Measurements from ENCODE around the gene VPS9D1.

VPS9D1 gene

DNA sequence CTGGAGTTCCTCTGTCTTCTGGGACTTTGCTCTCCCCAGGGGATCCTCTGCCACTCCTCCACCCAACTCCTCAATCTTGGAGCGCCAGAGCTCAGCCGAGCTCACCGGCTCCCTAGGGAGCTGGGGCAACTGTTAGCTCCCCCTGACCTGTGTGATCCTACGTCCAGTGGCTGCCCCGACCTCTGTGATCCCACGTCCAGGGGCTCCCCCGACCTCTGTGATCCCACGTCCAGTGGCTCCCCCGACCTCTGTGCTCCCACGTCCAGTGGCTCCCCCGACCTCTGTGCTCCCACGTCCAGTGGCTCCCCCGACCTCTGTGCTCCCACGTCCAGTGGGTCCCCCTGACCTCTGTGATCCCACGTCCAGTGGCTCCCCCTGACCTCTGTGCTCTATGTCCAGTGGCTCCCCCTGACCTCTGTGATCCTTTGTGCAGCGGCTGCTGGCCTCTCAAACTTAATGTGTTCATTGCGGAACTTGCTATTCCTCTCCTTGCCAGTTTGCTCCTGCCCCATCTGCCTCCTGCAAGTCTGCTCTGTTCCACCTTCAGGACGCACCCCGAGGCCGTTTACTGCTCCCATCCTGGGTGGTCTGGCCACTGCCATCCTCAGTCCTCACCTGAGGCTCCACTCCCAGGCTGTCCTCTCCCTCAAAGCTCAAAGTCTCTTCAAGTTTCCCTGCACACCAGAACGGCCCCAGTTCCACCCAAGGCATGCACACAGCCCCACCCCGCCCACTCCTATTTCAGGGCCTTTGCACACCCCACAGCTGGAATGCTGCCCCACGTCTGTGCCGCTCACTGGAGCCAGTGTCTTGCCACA is 2.8 kb downstream of the VPS9D1 start:
- H3K9me3 ChIP-seq (ENCODE audit: control insufficient read depth, insufficient read depth, low read depth, low read length) = no peaks in the 10 kb centered on the region
- H3K27ac ChIP-seq (ENCODE audit: low read depth, low read length) = no peak overlapping the region
- peaks cover 8% of the 10 kb centered on the region for H3K4me1 ChIP-seq (ENCODE audit: control insufficient read depth, insufficient read depth, low read length)
- peaks cover 27% of the 10 kb centered on the region for H3K27me3 ChIP-seq (ENCODE audit: control insufficient read depth, insufficient read depth, low read length)
- peaks cover 8% of the 10 kb centered on the region; the same call in 1 of the 2 replicates for H3K36me3 ChIP-seq (ENCODE audit: control insufficient read depth, insufficient read depth, low read length)
- H3K4me3 ChIP-seq (ENCODE audit: low read depth, low read length) = no peak overlapping the region
- H3K9ac ChIP-seq (ENCODE audit: low read length) = no peak overlapping the region

- Histone ChIP-seq H3K9me3 (ENCODE audit: control insufficient read depth, insufficient read depth, low read depth, low read length) (no peaks in the 10 kb centered on the region), H3K27ac (ENCODE audit: low read depth, low read length) (no peak overlapping the region), H3K9ac (ENCODE audit: low read length) (no peak overlapping the region), H3K4me1 (ENCODE audit: control insufficient read depth, insufficient read depth, low read length) (0 out of 2 replicates have a peak, but pooled peaks cover 3% of the 10 kb centered on the region), H3K4me3 (ENCODE audit: low read depth, low read length) (no peak overlapping the region), H3K27me3 (ENCODE audit: control insufficient read depth, insufficient read depth, low read length) (peaks cover 19% of the 10 kb centered on the region), H3K36me3 (ENCODE audit: control insufficient read depth, insufficient read depth, low read length) (peaks cover 8% of the 10 kb centered on the region; the same call in 1 of the 2 replicates)
Measured at GRCh38 chr16:89716916-89717687, 3.6 kb downstream of the VPS9D1 start.

DNA sequence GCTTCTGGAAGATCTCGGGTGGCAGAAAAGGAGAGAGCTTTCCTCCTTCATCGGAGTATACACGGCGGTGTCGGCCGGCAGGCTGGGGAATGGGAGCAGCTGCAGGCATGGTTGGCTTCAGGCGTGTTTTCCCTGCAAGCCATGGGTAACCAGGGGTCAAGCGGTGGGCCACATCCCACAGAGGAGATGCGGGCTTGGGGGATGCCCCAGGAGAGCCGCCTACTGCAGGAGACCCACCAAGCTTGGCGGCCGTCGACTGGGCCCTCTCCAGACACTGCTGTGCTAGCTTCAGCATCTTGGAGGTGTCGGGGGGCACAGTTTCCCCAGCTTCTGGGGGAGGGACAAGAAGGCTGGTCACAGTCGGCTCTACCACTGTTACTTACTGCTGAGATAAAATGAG is 4.2 kb downstream of the VPS9D1 start:
- Histone ChIP-seq H3K36me3 (ENCODE audit: control insufficient read depth, insufficient read depth, low read length) (peaks cover 8% of the 10 kb centered on the region; the same call in 1 of the 2 replicates), H3K9ac (ENCODE audit: low read length) (no peak overlapping the region), H3K27me3 (ENCODE audit: control insufficient read depth, insufficient read depth, low read length) (peaks cover 16% of the 10 kb centered on the region), H3K27ac (ENCODE audit: low read depth, low read length) (no peak overlapping the region), H3K4me3 (ENCODE audit: low read depth, low read length) (no peak overlapping the region), H3K4me1 (ENCODE audit: control insufficient read depth, insufficient read depth, low read length) (0 out of 2 replicates have a peak, but pooled peaks cover 3% of the 10 kb centered on the region), H3K9me3 (ENCODE audit: control insufficient read depth, insufficient read depth, low read depth, low read length) (no peaks in the 10 kb centered on the region)

DNA sequence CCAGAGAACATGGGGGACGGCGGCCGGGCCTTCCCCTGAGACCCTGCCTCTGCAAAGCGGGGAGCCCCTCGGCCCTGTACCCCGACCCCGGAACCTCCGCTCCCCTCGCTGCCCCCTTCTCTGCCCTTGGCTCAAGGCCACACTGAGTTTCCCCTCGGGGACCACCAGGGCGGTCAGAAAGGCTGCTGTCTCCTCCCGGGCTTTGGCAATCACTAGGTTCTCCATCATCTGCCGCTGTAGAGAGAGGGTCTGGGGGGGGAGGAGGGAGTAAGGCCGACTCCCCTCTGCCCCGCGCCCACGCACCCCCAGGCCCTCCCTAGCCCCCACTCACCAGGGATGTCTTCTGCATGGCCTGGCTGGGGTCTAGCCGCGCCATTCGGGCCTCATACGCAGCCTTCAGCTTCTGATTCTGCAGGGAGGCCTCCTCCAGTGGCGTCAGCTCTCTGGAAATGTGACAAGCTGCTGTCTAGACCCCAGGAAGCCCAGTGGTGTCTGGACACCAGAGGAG is 8.4 kb downstream of the VPS9D1 start:
- H3K27ac ChIP-seq (ENCODE audit: low read depth, low read length) = no peak overlapping the region
- H3K9ac ChIP-seq (ENCODE audit: low read length) = peak overlapping the region; percentile 80

DNA sequence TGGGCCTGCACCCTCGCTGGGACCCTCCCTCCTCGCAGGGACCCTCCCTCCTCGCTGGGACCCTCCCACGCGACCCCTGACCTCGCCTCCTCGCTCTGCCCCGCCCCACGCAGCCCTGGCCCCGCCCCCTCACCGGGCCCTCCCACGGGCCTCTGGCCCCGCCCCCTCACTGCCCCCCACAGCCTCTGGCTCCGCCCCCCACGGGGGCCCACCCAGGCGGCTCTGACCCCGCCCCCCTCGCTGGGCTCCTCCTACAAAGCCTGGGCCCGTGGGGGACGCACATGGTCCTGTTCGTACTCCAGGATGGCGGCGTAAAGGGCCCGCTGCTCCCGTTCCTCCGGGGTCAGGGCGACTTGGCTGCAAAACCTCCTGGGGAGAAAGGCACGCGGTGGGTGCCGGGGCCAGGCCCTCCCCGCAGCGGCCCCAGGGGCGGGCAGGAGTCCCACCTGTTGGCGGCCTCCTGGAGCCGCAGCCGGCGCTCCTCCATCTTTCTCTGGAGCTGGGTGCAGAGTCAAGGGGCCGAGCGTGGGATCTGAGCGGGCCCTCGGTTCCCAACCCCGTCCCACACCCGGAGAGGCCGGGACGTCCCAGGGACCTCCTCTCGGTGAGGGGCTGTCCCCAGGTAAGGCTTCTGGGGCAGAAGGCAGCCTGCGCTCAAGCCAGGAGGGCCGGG is 9.0 kb downstream of the VPS9D1 start:
- peaks cover 5% of the 10 kb centered on the region; the same call in 1 of the 2 replicates for H3K36me3 ChIP-seq (ENCODE audit: control insufficient read depth, insufficient read depth, low read length)
- no peak overlapping the region for H3K27ac ChIP-seq (ENCODE audit: low read depth, low read length)
- peaks cover 23% of the 10 kb centered on the region for H3K4me1 ChIP-seq (ENCODE audit: control insufficient read depth, insufficient read depth, low read length)
- H3K9ac ChIP-seq (ENCODE audit: low read length) = peak overlapping the region; percentile 80
- peaks cover 4% of the 10 kb centered on the region for H3K27me3 ChIP-seq (ENCODE audit: control insufficient read depth, insufficient read depth, low read length)
- H3K9me3 ChIP-seq (ENCODE audit: control insufficient read depth, insufficient read depth, low read depth, low read length) = no peaks in the 10 kb centered on the region
- H3K4me3 ChIP-seq (ENCODE audit: low read depth, low read length) = peak overlapping the region; percentile 91

More for the DNA sequence above, 8.4 kb downstream of the VPS9D1 start:
- Histone ChIP-seq H3K4me3 (ENCODE audit: low read depth, low read length) (peak overlapping the region; percentile 91), H3K4me1 (ENCODE audit: control insufficient read depth, insufficient read depth, low read length) (peaks cover 23% of the 10 kb centered on the region), H3K27me3 (ENCODE audit: control insufficient read depth, insufficient read depth, low read length) (peaks cover 4% of the 10 kb centered on the region), H3K36me3 (ENCODE audit: control insufficient read depth, insufficient read depth, low read length) (peaks cover 8% of the 10 kb centered on the region; the same call in 1 of the 2 replicates), H3K9me3 (ENCODE audit: control insufficient read depth, insufficient read depth, low read depth, low read length) (no peaks in the 10 kb centered on the region)

DNA sequence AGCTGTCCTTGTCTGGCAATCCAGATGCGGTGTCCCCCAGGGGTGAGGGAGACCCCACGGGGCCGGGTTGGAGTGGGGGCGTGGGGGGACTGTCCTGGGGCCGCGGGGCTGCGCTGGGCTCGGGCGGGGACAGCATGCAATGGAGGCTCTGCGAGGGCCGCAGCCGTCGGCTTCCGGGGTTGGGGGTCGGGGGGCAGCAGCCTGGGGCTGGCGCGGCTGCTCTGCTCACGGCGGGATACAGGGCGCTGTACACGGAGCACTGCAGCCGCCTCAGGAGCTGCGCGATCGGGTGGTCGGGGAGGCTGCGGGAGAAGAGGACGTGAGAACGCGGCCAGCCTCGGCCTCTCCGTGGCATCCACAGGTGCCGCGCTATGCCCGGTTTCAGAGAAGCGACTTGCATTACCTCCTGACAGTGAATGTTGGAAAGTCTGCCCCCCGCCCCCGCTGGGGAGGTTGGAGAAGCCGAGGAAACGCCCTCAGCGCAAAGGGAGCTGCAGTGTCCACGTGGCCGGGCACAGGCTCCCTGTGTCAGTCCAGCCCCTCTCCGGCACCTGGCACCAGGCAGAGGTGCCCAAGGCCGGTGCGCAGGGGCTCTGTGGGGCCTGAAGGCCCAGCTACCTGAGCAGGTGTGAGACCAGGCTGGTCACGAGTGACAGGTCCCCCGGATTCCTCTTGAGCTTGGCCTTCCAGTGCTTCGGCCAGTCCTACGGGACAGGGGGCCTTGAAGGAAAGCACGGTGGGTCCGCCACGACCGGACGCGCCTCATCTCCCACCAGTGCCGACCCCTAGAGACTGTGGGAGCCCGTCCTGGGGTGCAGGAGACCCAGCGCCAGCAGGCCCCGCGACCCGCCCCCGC is 9.8 kb downstream of the VPS9D1 start:
- H3K27me3 ChIP-seq (ENCODE audit: control insufficient read depth, insufficient read depth, low read length) = peaks cover 4% of the 10 kb centered on the region
- H3K4me1 ChIP-seq (ENCODE audit: control insufficient read depth, insufficient read depth, low read length) = peaks cover 23% of the 10 kb centered on the region
- no peak overlapping the region for H3K4me3 ChIP-seq (ENCODE audit: low read depth, low read length)
- H3K27ac ChIP-seq (ENCODE audit: low read depth, low read length) = no peak overlapping the region
- H3K9ac ChIP-seq (ENCODE audit: low read length) = no peak overlapping the region
- H3K9me3 ChIP-seq (ENCODE audit: control insufficient read depth, insufficient read depth, low read depth, low read length) = no peaks in the 10 kb centered on the region
- peaks cover 5% of the 10 kb centered on the region; the same call in 1 of the 2 replicates for H3K36me3 ChIP-seq (ENCODE audit: control insufficient read depth, insufficient read depth, low read length)

DNA sequence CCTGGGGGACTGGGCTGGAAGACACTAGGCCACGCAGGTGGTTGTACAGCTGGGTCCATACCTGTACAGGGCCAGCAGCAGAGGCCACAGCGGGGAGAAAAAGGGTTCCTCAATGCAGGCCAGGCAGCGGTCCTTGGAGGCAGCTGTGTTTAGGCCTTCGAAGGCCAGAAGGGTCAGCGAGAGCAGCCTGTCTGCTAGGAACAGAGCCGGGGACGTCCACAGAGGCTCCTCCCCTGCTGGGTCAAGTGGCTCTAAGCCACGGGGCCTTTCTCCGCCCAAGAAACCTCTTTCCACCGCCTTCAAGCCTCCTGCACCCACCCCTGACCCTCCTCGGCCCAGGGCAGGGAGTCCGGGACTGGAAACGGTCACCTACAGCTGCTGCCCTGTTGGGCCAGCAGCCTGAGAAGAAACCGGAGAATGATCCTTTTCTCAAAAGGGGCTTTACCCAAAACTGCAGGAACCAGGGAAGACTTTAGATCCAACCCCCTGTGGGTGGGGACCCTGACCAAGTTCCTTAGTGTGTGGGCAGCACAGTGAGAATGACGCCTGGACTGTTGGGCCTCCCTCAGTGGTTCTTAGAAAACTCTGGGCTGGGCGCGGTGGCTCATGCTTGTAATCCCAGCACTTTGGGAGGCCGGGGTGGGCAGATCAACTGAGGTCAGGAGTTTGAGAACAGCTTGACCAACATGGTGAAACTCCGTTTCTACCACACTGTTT is 10.8 kb downstream of the VPS9D1 start:
- H3K4me3 ChIP-seq (ENCODE audit: low read depth, low read length) = no peak overlapping the region
- no peak overlapping the region; the same call in 1 of the 2 replicates for H3K27ac ChIP-seq (ENCODE audit: low read depth, low read length)
- H3K36me3 ChIP-seq (ENCODE audit: control insufficient read depth, insufficient read depth, low read length) = peaks cover 5% of the 10 kb centered on the region; the same call in 1 of the 2 replicates
- no peaks in the 10 kb centered on the region for H3K9me3 ChIP-seq (ENCODE audit: control insufficient read depth, insufficient read depth, low read depth, low read length)
- H3K9ac ChIP-seq (ENCODE audit: low read length) = peak overlapping the region; percentile 67
- H3K27me3 ChIP-seq (ENCODE audit: control insufficient read depth, insufficient read depth, low read length) = peaks cover 7% of the 10 kb centered on the region
- H3K4me1 ChIP-seq (ENCODE audit: control insufficient read depth, insufficient read depth, low read length) = peaks cover 23% of the 10 kb centered on the region

DNA sequence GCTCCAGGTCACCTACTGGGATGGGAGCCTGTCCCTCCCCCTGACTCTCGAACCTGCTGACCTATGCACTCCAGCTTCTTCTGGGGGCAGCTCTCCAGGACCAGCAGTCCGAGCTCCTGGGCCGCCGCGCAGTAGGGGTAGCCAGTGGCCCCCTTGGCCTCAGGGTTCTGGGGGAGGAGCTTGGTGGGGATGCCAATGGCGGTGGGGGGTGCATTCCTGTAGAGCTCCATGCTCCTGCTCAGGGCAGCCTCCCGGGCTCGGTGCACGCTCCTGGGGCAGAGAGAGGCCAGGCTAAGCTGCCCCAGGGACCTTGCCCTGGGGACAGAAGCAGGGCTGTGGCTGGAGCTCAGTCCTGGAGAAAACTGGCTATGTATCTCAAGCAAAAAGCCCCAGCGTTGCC is 11.5 kb downstream of the VPS9D1 start:
- H3K27ac ChIP-seq (ENCODE audit: low read depth, low read length) = no peak overlapping the region; the same call in 1 of the 2 replicates
- H3K9me3 ChIP-seq (ENCODE audit: control insufficient read depth, insufficient read depth, low read depth, low read length) = no peaks in the 10 kb centered on the region
- H3K27me3 ChIP-seq (ENCODE audit: control insufficient read depth, insufficient read depth, low read length) = peaks cover 11% of the 10 kb centered on the region
- peaks cover 23% of the 10 kb centered on the region for H3K4me1 ChIP-seq (ENCODE audit: control insufficient read depth, insufficient read depth, low read length)
- H3K4me3 ChIP-seq (ENCODE audit: low read depth, low read length) = no peak overlapping the region
- H3K9ac ChIP-seq (ENCODE audit: low read length) = peak overlapping the region; percentile 67
- H3K36me3 ChIP-seq (ENCODE audit: control insufficient read depth, insufficient read depth, low read length) = peaks cover under 1% of the 10 kb centered on the region; the same call in 1 of the 2 replicates

GRCh38 chr16:89708481-89708931 is 12.2 kb downstream of the VPS9D1 start:
- peaks cover 12% of the 10 kb centered on the region for H3K27me3 ChIP-seq (ENCODE audit: control insufficient read depth, insufficient read depth, low read length)
- no peak overlapping the region for H3K9ac ChIP-seq (ENCODE audit: low read length)
- H3K4me1 ChIP-seq (ENCODE audit: control insufficient read depth, insufficient read depth, low read length) = peaks cover 23% of the 10 kb centered on the region
- H3K36me3 ChIP-seq (ENCODE audit: control insufficient read depth, insufficient read depth, low read length) = no peaks in the 10 kb centered on the region
- no peaks in the 10 kb centered on the region for H3K9me3 ChIP-seq (ENCODE audit: control insufficient read depth, insufficient read depth, low read depth, low read length)
- no peak overlapping the region for H3K27ac ChIP-seq (ENCODE audit: low read depth, low read length)
- H3K4me3 ChIP-seq (ENCODE audit: low read depth, low read length) = no peak overlapping the region

Measured in HUES6 (cell line).